NCI-H1930 (cell line): ENCODE measurements around the gene ZNHIT3.
"Not testable (repeated sequence)": the region's sequence is repeated elsewhere in the genome, so short reads cannot be mapped to it uniquely, and the experiment has no call there.

Experiments
- DNase-seq, 2 experiments: peaks; one replicate each; lab custom pipeline; 2025; lab: John Stamatoyannopoulos, UW

The ZNHIT3 gene

DNA sequence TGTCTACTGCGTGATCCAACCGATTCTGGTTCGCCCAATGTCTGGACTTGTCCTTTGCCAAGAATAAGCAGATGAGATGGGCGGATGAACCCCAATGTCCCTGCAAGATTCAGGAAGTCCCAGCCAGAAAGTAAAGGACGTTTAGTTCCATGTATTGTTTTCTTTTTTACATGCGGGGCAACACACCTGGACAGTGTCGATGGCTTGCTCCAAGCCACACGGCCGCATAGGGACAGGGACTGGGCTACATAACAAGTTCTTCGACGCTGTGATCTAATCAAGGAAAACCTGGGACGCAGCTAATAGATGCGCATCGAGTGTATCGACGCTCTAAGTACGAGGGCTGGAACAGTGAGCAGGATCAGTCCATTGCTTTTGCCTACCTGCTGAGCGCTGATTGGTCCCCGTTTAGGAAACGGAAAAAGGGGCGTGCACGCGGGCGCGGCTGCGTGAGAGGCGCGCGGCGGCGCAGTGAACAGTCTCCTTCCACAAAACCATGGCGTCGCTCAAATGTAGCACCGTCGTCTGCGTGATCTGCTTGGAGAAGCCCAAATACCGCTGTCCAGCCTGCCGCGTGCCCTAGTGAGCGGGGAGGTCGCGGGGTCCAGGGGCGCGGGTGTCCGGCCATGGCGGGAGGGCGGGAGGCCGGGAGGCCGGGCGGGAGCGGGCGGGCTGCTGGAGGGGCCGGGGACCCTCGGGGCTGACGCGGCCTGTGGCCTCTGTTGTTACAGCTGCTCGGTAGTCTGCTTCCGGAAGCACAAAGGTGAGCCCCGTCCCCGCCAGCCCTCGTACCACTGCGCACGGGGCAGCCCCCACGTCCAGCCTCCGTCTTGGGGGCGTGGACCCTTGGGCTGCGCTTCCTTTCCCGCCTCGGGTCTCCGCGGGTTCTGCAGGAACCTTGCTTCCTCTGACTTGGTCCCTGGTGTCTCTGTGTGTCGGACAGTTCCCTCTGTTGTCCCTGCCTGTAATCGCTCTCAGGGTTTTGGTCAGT lies at the start of gene ZNHIT3:
ZNHIT3 (plus strand) TSS at position 478 of the 991 bp plus-strand sequence; CDS start at position 497, 19 bp downstream.
- peak; percentile 95 to 98 for DNase-seq

DNA sequence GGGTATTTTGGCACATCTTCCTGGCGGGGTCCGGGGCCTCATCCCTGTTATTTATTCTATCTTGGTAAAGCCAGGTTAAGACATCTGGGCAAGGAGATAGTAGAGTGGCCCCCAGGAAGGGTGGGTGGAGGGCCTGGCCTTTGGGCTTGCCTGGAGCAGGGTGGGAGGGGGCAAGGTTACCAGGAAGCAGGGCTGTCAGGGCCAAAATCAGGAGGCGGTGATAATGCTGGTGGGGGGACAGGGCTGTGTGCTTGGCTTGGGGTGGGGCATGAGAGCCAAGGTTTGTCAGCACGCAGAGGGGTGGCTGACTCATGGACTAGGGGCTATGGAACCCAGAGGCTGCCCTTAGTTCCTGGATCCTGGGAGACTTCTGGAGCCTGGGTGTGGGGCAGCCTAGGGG lies 44.7 kb upstream of the ZNHIT3 start:
- DNase-seq, result not testable (repeated sequence)

DNA sequence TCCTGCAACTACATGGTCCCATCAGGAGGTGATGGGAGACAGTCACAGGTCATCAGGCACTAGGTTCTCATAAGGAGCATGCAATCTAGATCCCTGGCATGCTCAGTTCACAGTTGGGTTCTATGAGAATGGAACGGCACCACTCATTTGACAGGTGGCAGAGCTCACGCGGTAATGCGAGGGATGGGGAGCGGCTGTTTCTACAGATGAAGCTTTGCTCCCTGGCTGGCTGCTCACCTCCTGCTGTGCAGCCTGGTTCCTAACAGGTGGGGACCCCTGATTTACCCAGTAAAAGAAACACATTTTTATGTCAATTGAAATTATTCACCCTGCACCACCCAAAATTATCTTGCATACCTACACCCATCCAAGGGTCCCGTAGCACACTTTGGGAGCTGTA lies 42.7 kb upstream of the ZNHIT3 start:
- DNase-seq, result no peak

DNA sequence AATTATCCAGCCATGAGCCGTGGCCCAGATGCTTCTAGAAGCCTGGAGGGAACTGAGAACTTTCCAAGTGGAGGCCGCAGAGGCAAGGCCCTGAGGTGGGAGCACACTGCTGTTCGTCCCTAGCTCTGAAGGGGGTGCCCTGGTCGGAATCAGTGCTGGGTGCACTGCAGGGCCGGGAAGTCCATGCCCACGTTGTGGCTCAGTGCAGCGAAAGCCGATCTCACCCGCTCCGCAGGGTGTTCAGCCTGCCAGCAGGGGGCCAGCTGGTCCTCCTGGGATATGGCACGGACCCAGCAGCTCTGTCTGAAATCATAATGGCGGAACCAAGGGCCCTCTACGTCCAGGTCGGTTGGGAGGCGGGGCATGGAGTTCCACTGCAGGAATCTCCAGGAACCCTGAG lies 36.5 kb upstream of the ZNHIT3 start:
- DNase-seq, result not testable (repeated sequence)

DNA sequence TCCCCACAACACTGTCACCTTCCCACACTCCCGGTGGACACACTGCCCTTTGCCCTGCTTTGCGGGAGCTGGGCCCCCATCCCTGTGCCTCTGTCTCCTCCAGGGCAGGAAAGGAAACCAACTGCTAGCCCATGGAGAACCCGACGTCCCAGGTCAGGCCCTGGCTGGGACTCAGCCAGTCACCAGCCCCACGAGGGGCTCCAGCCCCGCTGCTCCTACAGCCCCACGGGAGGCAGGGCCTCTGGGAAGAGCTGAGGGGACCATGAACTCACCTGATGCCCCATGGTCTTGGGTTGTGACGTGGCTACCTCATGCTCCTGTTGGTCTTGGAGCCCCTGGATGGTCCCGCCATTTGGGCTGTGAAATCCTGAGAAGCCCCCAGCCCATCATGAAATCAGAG lies 33.6 kb upstream of the ZNHIT3 start:
- not testable (repeated sequence) for DNase-seq

DNA sequence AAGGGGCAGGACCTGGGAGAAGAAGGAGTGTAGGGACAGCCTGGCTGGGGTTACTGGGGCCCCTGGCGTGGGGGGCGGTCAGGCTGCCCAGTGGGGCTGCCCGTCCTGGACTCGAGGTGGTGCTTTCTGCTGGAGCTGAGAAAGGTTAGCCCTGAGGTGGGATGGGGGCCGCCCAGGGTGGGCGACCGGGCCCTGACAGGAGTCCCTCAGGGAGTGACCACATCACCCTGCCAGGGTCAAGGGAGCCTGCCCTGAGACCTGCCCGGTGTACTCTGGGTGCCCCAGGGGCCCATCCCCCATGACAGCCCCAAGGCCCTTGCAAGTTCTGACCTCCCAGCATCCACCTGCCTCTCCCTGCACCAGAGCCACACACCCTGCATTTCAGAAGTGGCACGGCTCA lies 28.8 kb upstream of the ZNHIT3 start:
- DNase-seq, result not testable (repeated sequence)

DNA sequence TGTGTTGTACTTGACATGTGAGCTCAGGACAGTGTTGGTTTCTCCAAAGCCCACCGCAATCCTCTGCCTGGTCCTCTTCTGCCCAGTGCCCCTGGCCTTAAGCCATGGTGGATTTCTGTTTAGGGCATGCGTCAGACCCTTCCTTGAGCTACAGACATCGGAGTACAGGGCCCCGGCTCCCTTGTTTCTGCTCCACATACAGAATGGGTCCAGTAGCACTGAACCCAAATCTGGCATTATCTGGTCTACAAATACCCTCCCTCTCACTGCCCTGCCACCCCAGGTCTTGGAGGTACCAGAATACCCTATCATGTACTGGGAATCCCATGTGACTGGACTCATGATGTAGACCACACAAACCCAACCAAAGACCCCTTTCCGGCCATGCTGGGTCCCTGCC lies 27.4 kb upstream of the ZNHIT3 start:
- no peak for DNase-seq

DNA sequence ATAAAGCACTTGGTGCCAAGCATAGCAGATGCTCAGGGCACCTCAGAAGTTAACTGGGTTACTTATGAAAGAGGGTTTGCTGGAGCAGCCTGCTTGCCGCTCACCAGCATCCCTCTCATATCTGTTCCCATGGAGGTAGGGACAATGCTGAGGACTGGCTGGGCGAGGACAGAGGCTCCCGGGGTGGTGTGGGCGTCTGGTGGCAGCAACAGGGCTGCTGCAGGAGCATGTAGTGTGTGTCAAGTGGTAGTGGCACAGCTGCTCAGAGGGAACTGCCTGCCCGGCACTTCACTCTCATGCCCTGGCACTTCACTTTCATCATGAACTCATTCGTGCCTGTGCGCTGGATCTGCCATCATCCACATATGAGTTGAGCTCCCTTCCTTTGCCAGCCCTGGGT lies 26.9 kb upstream of the ZNHIT3 start:
- DNase-seq, result no peak

DNA sequence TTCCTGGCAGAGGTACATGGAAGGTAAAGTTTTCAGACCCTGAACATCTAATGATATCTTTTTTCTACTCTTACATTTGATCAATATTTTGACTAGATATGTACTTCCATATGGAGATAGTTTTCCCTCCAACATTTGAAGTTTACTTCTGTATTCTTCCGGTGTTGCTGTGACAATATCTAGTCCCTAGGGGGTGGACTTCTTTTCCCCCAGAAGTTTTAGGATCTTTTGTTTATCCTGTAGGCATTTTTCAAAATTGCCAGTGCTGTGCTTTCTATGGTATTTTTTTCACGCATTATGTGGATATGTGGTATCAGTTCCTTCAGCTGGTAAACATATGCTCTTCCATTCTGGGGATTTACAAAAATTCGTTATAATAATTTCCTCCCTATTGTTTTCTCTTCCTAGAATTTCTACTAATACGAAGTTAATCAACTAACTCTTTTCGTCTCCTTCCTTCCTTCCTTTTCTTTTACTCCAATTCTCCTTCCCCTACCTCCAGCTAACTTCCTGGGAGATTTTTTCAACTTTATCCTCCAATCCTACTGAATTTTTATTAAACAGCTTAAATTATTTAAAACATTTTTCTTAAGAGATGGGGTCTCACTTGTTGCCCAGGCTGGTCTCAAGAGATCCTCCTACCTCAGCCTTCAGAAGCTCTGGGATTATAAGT lies 26.1 kb upstream of the ZNHIT3 start:
- DNase-seq, result no peak

DNA sequence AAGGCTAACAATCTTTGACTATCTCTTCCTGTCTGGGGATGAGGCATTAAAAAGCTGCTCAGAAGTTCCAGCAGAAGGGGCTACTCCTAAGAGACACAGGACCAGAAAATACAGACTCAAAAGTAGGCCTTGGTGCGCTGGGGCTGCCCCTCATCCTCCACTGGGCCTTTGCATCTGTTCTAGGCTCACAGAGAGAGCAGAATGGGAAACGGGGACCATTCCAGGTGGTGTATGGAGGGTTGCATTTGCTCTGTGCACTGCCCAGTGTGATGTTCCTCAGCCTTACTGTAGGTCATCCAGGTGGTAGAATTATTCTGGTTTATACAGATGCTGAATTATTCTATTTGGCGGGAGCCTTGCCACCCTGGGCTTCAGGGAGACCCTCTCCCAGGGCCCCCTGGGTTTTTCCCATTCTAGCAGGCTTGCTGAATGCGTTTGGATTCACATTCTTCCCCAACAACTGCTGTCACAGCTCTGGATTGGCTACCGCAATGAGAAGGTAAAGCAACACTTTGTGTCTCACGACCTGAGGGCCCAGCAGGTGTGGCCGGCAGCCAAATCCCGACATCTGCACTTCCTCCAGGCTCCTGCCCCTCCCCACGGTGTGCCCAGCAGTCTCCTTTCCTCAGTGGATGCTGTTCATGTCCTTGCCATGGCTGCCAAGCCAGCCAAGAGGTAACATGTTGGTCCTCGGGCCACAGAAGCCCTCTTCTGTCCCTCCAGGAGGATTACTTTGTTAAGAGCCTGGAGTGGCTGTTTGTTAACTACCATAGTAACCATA lies 25.0 kb upstream of the ZNHIT3 start:
- no peak for DNase-seq

DNA sequence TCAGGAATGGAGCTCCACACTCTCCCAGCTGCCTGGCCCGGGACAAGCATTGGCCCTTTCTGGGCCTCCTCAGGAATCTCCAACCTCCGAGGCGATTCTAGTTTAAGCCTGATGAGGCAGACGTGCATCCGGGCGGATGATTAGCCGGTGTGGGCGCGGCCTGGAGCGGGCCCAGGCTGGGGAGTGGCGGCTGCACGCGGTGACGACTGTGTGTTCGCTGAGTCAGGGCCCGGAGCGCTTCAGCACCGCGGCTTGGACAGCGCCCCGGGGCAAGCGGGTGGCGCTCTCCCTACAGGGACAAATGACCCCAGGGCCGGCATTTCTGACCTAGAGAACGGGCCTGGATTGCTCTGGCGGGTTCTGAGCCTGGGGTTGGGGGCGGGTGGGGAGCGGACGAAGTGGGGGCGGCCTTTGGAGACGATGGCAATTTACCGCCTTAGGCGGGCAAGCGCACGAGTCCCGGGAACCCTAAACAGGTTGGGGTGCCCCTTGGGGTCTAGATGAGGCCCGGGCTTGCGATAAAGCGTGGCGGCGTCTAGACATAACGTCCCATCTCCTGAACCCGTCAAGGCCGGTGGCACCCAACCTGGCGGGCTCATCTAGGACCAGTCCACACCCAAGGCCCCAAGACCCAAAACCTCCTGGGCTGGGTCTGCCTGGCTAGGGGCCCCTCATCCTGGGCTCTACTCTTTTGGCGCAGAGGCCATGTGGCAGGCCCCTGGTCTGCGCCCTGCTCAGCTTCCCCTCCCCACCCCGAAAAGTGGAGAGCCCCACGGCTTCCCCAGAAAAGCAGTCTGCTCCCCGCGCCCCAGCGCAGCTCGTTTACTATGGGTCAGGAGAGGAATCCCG lies 22.3 kb upstream of the ZNHIT3 start:
- peak in 1 of 2 experiments; percentile 22 for DNase-seq

DNA sequence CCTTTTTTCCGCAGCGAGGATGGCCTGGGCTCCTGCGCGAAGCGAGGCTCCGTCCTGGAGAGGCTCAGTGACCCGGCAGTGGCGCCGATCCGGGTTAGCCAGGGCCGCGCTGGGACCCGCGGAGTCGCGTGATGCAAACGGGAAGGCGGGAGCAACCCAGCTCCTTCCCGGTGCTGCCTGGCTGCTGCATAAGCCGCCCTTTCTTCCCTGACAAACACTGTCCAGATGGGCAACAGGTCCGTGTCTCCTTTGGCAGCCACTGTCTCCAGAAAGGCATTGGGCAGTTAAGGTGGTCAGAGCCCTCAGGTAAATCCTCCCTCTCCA lies 21.8 kb upstream of the ZNHIT3 start:
- no peak for DNase-seq

DNA sequence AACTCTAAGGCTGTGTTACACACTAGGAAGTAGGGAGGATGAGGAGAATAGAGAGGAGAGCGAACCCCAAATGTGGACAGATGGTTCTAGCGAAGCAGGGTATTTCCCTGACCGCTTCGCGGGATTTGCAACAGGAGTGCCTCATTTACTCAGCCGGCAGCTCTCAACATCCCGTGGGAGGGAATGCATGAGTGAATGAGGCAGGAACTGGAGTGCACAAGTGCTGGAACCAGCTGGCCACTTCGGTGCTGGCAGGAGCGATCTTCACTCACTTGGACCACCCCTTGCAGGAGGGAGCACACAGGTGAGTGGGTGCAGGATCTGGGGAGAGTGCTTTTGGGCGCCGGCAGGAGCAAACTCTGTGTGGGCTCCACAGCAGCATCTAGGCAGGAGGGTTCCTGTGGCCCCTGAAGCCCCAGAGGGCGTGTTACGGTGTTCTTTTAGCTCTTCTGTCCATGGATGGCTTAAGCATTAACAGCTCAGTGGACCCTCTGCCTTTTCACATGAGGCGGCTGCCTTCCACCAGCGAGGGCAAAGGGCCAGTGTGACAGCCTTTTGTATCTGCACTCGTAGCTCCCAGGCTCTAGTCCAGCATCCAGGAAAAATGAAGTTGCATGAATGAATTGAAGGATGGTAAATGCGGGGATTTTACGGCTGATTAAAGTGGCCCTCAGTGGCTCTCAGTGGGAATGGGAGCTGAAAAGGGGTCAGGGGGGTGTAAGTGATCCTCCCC lies 17.4 kb upstream of the ZNHIT3 start:
- DNase-seq, result no peak

DNA sequence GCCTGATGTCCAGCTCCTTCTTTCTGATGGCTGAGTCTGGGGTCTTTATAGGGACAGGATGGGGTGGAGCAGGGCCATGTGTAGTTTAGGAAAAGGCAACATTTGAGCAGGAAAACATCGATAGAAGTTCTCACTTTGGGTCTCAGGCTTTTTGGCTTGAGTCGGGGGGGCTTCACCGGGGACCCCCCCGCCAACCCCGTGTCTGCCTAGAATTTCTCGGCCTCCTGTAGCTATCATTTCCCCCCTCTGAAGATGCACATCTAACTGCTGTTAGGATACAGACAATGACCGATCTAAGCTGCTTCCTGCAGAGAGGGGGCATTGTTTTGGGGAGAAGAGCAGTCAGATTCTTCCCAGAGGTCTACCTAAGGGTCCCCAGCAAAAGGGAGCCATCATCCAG lies 16.7 kb upstream of the ZNHIT3 start:
- no peak for DNase-seq

DNA sequence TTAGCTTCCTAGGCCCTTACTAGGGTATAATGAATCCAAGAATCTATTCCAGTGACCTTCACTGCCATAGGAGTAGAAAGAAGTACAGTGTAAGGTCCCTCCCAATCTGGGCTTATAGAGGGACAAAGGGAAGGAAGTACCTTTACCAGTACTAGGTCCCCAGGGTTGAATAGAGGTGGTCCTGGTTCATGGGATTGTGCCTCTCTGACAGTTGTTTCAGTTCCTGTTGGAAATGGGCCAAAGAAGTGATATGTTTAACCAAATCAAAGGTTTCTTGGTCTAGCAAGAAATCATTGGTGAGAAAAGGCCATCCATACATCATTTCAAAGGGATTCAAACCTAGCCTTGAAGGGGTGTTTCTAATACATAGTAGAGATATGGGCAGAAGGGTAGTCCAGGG lies 16.0 kb upstream of the ZNHIT3 start:
- no peak for DNase-seq

DNA sequence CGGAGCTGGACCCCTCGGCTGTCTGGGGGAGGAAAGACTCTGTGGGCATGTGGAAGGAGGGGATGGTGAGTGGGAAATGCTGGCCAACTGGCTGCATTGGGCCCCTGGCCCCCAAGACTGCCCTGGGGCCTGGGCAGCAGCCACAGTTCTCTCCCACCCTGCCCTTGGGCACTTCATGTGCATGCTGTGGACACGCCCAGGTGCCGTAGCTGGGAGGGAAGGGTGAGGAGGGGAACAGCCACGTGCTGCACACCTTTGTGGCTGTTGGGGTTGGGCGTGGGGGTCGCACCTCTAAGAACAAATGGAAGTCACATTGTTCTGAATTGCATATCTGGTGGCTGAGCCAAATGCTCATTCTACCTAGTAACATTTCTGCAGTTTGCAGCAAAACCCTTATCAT lies 11.9 kb upstream of the ZNHIT3 start:
- DNase-seq, result no peak

DNA sequence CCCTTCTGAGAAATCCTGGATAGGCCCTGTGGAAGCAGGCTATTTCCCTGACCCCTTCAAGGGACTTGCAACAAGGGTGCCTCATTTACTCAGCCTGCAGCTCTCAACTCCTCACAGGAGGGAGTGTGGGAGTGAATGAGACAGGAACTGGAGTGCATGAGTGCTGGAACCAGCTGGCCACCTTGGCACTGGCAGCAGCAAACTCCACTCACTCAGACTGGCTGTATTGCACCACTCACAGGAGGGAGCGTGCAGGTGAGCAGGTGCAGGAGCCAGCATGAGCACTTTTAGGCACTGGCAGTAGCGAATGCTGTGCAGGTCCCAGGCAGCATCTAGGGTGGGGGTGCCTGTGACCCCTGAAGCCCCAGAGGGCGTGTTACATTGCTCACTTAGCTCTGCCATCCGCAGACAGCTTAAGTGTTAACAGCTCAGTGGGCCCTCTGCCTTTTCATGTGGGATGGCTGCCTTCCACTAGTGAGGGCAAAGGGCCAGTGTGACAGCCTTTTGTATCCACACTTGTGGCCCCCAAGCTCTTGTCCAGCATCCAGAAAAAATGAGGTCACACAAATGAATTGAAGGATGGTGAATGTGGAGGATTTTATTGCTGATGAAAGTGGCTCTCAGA lies 11.0 kb upstream of the ZNHIT3 start:
- no peak for DNase-seq

DNA sequence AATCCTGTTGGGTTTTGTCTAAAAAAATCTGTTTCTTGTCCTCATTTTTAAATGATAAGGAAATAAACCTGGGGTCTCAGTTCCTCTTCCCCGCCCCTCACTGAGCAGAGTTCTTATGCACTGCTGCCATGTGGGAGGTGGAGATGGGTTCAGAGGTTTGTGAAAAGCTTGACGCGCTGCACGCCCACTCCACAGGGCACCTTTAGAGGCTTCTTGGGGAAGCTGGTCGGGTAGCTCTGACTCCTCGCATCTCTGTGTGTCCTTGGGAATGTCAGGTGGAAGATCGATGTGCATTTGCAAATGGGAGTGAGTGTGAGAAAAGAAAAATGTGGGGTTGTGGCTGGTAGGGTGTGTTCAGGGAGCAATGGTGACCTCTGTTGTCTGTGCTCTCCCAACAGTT lies 4.7 kb upstream of the ZNHIT3 start:
- no peak for DNase-seq

DNA sequence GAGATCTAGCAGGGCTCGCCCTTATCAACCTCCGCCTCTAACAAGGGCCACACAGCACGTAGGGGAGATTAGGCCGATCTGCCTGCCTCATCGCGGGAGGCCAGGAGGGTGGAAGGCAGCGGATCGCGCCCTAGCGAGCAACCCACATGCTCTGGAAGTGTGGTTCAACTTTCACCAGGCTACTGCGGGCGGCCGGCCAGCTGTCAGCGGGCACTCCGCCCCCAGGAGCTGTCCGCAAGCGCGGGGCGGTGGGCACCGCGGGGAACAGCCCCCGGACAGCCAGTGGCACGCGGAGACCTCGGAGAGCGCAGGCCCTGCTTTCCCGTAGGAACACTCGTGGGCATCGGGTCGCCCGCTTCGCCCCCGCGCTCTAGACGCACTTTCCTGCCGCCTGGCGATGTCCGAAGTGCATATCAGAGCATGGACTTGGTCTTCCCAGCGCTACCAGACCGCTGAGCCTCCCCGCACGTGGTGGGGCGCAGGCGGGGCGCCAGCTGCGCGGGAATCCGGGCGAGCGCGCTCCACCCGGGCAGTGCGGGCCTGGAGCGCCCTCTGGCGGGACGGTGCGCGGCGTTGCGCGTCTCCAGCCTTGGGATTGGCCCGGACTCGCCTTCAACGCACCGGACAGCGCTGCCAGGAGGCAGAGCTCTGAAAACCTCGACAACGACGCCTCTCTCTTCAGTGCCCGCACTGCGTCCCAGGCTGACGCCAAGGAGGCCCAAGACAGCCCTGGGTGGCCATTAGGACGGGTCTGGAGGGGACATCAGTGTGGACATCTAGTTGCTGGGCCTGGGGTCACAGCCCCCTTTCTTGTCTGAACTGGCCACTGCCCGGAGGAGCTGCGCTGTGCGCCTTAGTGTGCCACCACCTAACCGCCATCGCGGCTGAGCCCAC lies 3.6 kb upstream of the ZNHIT3 start:
- peak; percentile 89 to 95 for DNase-seq
